H1 (cell line): ENCODE data around the gene MRPL40. TPM values are rescaled to one million over a fixed set of nuclear protein-coding genes. Genes with fewer than 3 reads are reported as not detected.

ENCODE experiments used
- CTCF ChIA-PET: fragments of 300-600 bp; sonication (Branson Sonifier 250); formaldehyde crosslinking; loops from one replicate; lab custom pipeline; 2021; ENCODE audit not compliant: partially characterized antibody; lab: Charles Lee
- POLR2A ChIA-PET: fragments of 300-600 bp; sonication (Branson Sonifier 250); formaldehyde crosslinking; loops from one replicate; lab custom pipeline; 2021; ENCODE audit warnings: inconsistent platforms; ENCODE audit not compliant: partially characterized antibody; lab: Charles Lee
- DNase-seq, 2 experiments: peaks; one replicate each; pipeline versions ENCODE4 v3.0.0 to v3.0.0-alpha.2; 2010 to 2022; ENCODE audit warnings: low spot score in 2 of 2, low read depth in 1 of 2, mixed read lengths in 1 of 2
- FAIRE-seq: peaks from 2 replicates; lab custom pipeline; 2011; peaks lifted over from hg19 to GRCh38; lab: Jason Lieb, UNC
- H2AFZ ChIP-seq: 2 replicates; pipeline ENCODE4 v1.8.1; 2012; ENCODE audit warnings: low read length, inconsistent platforms
- H2AK5ac ChIP-seq: 2 replicates; pipeline ENCODE4 v1.6.1; 2013; ENCODE audit warnings: low read depth, low read length
- H2BK120ac ChIP-seq: replicated peaks from 2 replicates; pipeline ENCODE3; 2013; ENCODE audit warnings: low read depth, low read length, inconsistent platforms
- H2BK12ac ChIP-seq: 2 replicates; pipeline ENCODE4 v1.6.1; 2013; ENCODE audit warnings: low read depth, low read length
- H2BK15ac ChIP-seq: 2 replicates; pipeline ENCODE4 v1.6.1; 2013; ENCODE audit warnings: low read length
- H2BK20ac ChIP-seq: 2 replicates; pipeline ENCODE4 v1.6.1; 2013; ENCODE audit warnings: low read length
- H2BK5ac ChIP-seq: 2 replicates; pipeline ENCODE4 v1.6.1; 2013; ENCODE audit warnings: low read depth, low read length
- H3K14ac ChIP-seq: 2 replicates; pipeline ENCODE4 v1.6.1; 2013; ENCODE audit warnings: inconsistent platforms; ENCODE audit not compliant: insufficient read length
- H3K18ac ChIP-seq: 2 replicates; pipeline ENCODE4 v1.6.1; 2013; ENCODE audit warnings: low read length; ENCODE audit errors: extremely low read depth
- H3K23ac ChIP-seq: 2 replicates; pipeline ENCODE4 v1.6.1; 2013; ENCODE audit warnings: inconsistent platforms; ENCODE audit not compliant: insufficient read length
- H3K23me2 ChIP-seq: 2 replicates; pipeline ENCODE4 v1.6.1; 2013; ENCODE audit warnings: low read depth, low read length
- H3K27ac ChIP-seq: 2 replicates; pipeline ENCODE4 v1.6.1; 2011; ENCODE audit warnings: low read depth, low read length, inconsistent platforms
- H3K27me3 ChIP-seq, 4 experiments: replicated peaks in 1 of 4; 1 replicate in 1 of 4; 2 replicates in 3 of 4; pipeline versions ENCODE4 v1.6.1 to v1.8.1; 2011 to 2013; ENCODE audit warnings: low read length in 3 of 4, mild to moderate bottlenecking in 3 of 4, inconsistent platforms in 2 of 4, mixed read lengths in 2 of 4, moderate library complexity in 1 of 4; ENCODE audit not compliant: control insufficient read depth in 3 of 4, insufficient read depth in 3 of 4; ENCODE audit errors: extremely low read depth in 1 of 4
- H3K36me3 ChIP-seq, 4 experiments: 2 replicates each; pipeline versions ENCODE4 v1.6.1 to v1.8.1; 2011 to 2013; ENCODE audit warnings: mild to moderate bottlenecking in 4 of 4, low read length in 3 of 4, moderate library complexity in 2 of 4, control low read depth in 1 of 4, inconsistent platforms in 1 of 4; ENCODE audit not compliant: insufficient read depth in 4 of 4, control insufficient read depth in 2 of 4
- H3K4ac ChIP-seq: replicated peaks from 2 replicates; pipeline ENCODE3; 2013; ENCODE audit warnings: low read length, low read depth, mixed read lengths, inconsistent platforms; ENCODE audit not compliant: insufficient read length
- H3K4me1 ChIP-seq, 4 experiments: replicated peaks in 1 of 4; 1 replicate in 1 of 4; 2 replicates in 3 of 4; pipeline versions ENCODE4 v1.6.1 to v1.8.1; 2011 to 2013; ENCODE audit warnings: low read length in 3 of 4, inconsistent platforms in 2 of 4, mixed read lengths in 1 of 4; ENCODE audit not compliant: insufficient read depth in 4 of 4, control insufficient read depth in 3 of 4
- H3K4me2 ChIP-seq, 2 experiments: 2 replicates each; pipeline versions ENCODE4 v1.6.1 to v1.8.1; 2011 to 2013; ENCODE audit warnings: low read depth in 2 of 2, low read length in 2 of 2, control low read depth in 1 of 2, inconsistent platforms in 1 of 2, mild to moderate bottlenecking in 1 of 2; ENCODE audit not compliant: insufficient read depth in 1 of 2
- H3K4me3 ChIP-seq, 4 experiments: fragments of 200-600, 300-600 bp in 1 of 4; sonication (generic), shearing (Covaris generic), sonication (Bioruptor Twin) in 1 of 4; 2 replicates each; pipeline versions ENCODE4 v1.5.1 to v1.8.1; 2011 to 2016; ENCODE audit warnings: low read length in 4 of 4, low read depth in 3 of 4, control low read depth in 2 of 4, inconsistent platforms in 2 of 4, mild to moderate bottlenecking in 2 of 4, mixed read lengths in 1 of 4, moderate library complexity in 1 of 4; ENCODE audit not compliant: insufficient read depth in 2 of 4; ENCODE audit errors: extremely low read depth in 1 of 4
- H3K56ac ChIP-seq: replicated peaks from 2 replicates; pipeline ENCODE3; 2013; ENCODE audit warnings: low read depth, mild to moderate bottlenecking, mixed read lengths, low read length, inconsistent platforms; ENCODE audit not compliant: insufficient read length
- H3K79me1 ChIP-seq: 2 replicates; pipeline ENCODE4 v1.6.1; 2013; ENCODE audit warnings: low read depth, low read length, control low read depth
- H3K79me2 ChIP-seq, 2 experiments: 2 replicates each; pipeline versions ENCODE4 v1.6.1 to v1.8.1; 2012 to 2013; ENCODE audit warnings: low read length in 2 of 2, mild to moderate bottlenecking in 2 of 2, inconsistent platforms in 1 of 2; ENCODE audit not compliant: insufficient read depth in 2 of 2, control insufficient read depth in 1 of 2
- H3K9ac ChIP-seq, 4 experiments: replicated peaks in 1 of 4; 1 replicate in 1 of 4; 2 replicates in 3 of 4; pipeline versions ENCODE4 v1.6.1 to v1.8.1; 2011 to 2013; ENCODE audit warnings: low read depth in 3 of 4, low read length in 3 of 4, control low read depth in 2 of 4, mild to moderate bottlenecking in 2 of 4, moderate library complexity in 2 of 4, inconsistent platforms in 1 of 4; ENCODE audit errors: extremely low read depth in 1 of 4
- H3K9me3 ChIP-seq, 2 experiments: 2 replicates each; pipeline versions ENCODE4 v1.6.1 to v1.8.1; 2012 to 2013; ENCODE audit warnings: mild to moderate bottlenecking in 2 of 2, moderate library complexity in 2 of 2, control low read depth in 1 of 2, inconsistent platforms in 1 of 2, low read depth in 1 of 2, low read length in 1 of 2, mixed read lengths in 1 of 2; ENCODE audit not compliant: insufficient read depth in 2 of 2
- H4K20me1 ChIP-seq, 2 experiments: replicated peaks in 1 of 2; 2 replicates each; pipeline versions ENCODE3 to v1.8.1; 2011 to 2013; ENCODE audit warnings: inconsistent platforms in 2 of 2, low read length in 2 of 2, mild to moderate bottlenecking in 1 of 2; ENCODE audit not compliant: insufficient read depth in 2 of 2, control insufficient read depth in 1 of 2
- H4K5ac ChIP-seq: 2 replicates; pipeline ENCODE4 v1.6.1; 2013; ENCODE audit warnings: low read length, low read depth, mixed read lengths, inconsistent platforms; ENCODE audit not compliant: insufficient read length
- H4K8ac ChIP-seq: 2 replicates; pipeline ENCODE4 v1.8.0; 2013; ENCODE audit warnings: mild to moderate bottlenecking, moderate library complexity, low read length, inconsistent platforms; ENCODE audit not compliant: insufficient read depth; ENCODE audit errors: extremely low read depth
- H4K91ac ChIP-seq: replicated peaks from 2 replicates; pipeline ENCODE3; 2013; ENCODE audit warnings: low read length, mixed read lengths, inconsistent platforms; ENCODE audit not compliant: insufficient read length
- BACH1 ChIP-seq: IDR thresholded peaks from 2 replicates; pipeline ENCODE4 v1.6.1; 2012; ENCODE audit warnings: low read length, improper control_type of control experiment
- BRCA1 ChIP-seq: IDR thresholded peaks from 2 replicates; pipeline ENCODE4 v1.6.1; 2012; ENCODE audit warnings: low read depth, low read length, improper control_type of control experiment
- CHD1 ChIP-seq: IDR thresholded peaks from 2 replicates; pipeline ENCODE4 v1.6.1; 2012; ENCODE audit warnings: low read depth, low read length, improper control_type of control experiment
- GABPA ChIP-seq: IDR thresholded peaks from 2 replicates; pipeline ENCODE4 v1.6.1; 2011; ENCODE audit warnings: mild to moderate bottlenecking, low read length, moderate library complexity, borderline replicate concordance; ENCODE audit not compliant: insufficient read depth
- JUND ChIP-seq: IDR thresholded peaks from 2 replicates; pipeline ENCODE4 v1.6.1; 2011; ENCODE audit warnings: mild to moderate bottlenecking, improper control_type of control experiment, low read length
- NANOG ChIP-seq: IDR thresholded peaks from 2 replicates; pipeline ENCODE4 v1.6.1; 2011; ENCODE audit warnings: low read length, low read depth, mild to moderate bottlenecking, inconsistent platforms; ENCODE audit not compliant: insufficient read depth, poor library complexity, severe bottlenecking
- NRF1 ChIP-seq: IDR thresholded peaks from 2 replicates; pipeline ENCODE4 v1.6.1; 2011; ENCODE audit warnings: mild to moderate bottlenecking, low read depth, low read length, improper control_type of control experiment
- PHF8 ChIP-seq: fragments of 200-600 bp; sonication (generic); conservative IDR thresholded peaks from 2 replicates; pipeline ENCODE4 v1.7.1; 2012; ENCODE audit warnings: low read depth, mild to moderate bottlenecking, inconsistent platforms, low read length, moderate library complexity
- RFX5 ChIP-seq: IDR thresholded peaks from 2 replicates; pipeline ENCODE4 v1.6.1; 2011; ENCODE audit warnings: low read depth, low read length, improper control_type of control experiment, borderline replicate concordance
- RXRA ChIP-seq: IDR thresholded peaks from 2 replicates; pipeline ENCODE4 v1.6.1; 2011; ENCODE audit warnings: low read depth, mild to moderate bottlenecking, low read length, moderate library complexity; ENCODE audit not compliant: insufficient read depth
- SAP30 ChIP-seq: fragments of 300-600 bp; sonication (generic); IDR thresholded peaks from 2 replicates; pipeline ENCODE4 v1.7.1; 2012; ENCODE audit warnings: low read length, moderate library complexity, mild to moderate bottlenecking, inconsistent platforms; ENCODE audit not compliant: insufficient read depth, insufficient replicate concordance
- SUZ12 ChIP-seq: fragments of 200-600 bp; sonication (generic); IDR thresholded peaks from 2 replicates; pipeline ENCODE4 v1.6.1; 2012; ENCODE audit warnings: mild to moderate bottlenecking, inconsistent platforms, low read length, moderate library complexity, mixed read lengths
- TAF1 ChIP-seq: IDR thresholded peaks from 2 replicates; pipeline ENCODE4 v1.6.1; 2011; ENCODE audit warnings: mild to moderate bottlenecking, low read depth, low read length
- TEAD4 ChIP-seq: IDR thresholded peaks from 2 replicates; pipeline ENCODE4 v1.6.1; 2012; ENCODE audit warnings: low read depth, low read length, inconsistent platforms, mixed read lengths
- WGBS, 2 experiments: shearing (Covaris generic) in 1 of 2; methylation state at CpG; one replicate each; pipeline versions ENCODE4 v1.1.6 to v1.1.7; 2013 to 2015; ENCODE audit warnings: low lambda C conversion rate in 2 of 2, mixed read lengths in 2 of 2, inconsistent platforms in 1 of 2, low coverage in 1 of 2, missing lambda C conversion rate in 1 of 2; ENCODE audit not compliant: insufficient replicate concordance in 2 of 2, insufficient coverage in 1 of 2, insufficient read length in 1 of 2; ENCODE audit errors: extremely low coverage in 1 of 2, missing lambda C conversion rate in 1 of 2; 5-methylcytosine and 5-hydroxymethylcytosine counted together
- polyA plus RNA-seq, 7 experiments: library from polyadenylated mRNA; depleted of rRNA in 3 of 7; stranded (reverse) in 5 of 7; unstranded in 2 of 7; fragments of >200 nt in 5 of 7; fragments of 200-250 nt in 2 of 7; gene quantifications; 1 replicate in 5 of 7; 2 replicates in 1 of 7; 4 replicates in 1 of 7; pipeline versions ENCODE4 v1.2.1 to v1.2.3, GENCODE V29; 2011 to 2013; ENCODE audit warnings: missing spikeins in 2 of 7, mixed read lengths in 2 of 7
- total RNA-seq: library from RNA; stranded (reverse); fragmentation: NEBNext Ultra II Directional; extraction: Animal tissue kit (Norgen Biotek cat#: 25700); gene quantifications from 2 replicates; pipeline ENCODE4 v1.2.1, GENCODE V29; 2021
- TF ChIP-seq, protein P1 (sequence below): IDR thresholded peaks from 2 replicates; pipeline ENCODE4 v1.6.1; 2012; ENCODE audit warnings: inconsistent platforms

The MRPL40 gene
- total and polyA plus RNA-seq, 2 of the 8 experiments (the other 6 are each of a cell fraction or from before 2014, with no cell fraction given) = 12.4 to 14.5 TPM

- H3K4me3 ChIP-seq = no peak overlapping the region
- no peak overlapping the region for H3K14ac ChIP-seq
- no peak for DNase-seq
- no peak overlapping the region for H4K91ac ChIP-seq
- no peak overlapping the region for H2BK12ac ChIP-seq
- no peak overlapping the region for H3K4ac ChIP-seq
- no peak overlapping the region for H3K56ac ChIP-seq
- no peak overlapping the region for H3K23ac ChIP-seq
- no peaks in the 10 kb centered on the region for H3K4me1 ChIP-seq
- FAIRE-seq = no peak
- no peaks in the 10 kb centered on the region for H3K9me3 ChIP-seq
- H4K8ac ChIP-seq = no peak overlapping the region
- H4K5ac ChIP-seq = no peak overlapping the region
- ChIA-PET POLR2A (interaction anchor here (1.3 kb wide), 1 partner anchor 17 kb away, joined by 6 read pairs; the partner anchor contains the start of gene CDC45), CTCF (interaction anchor here (4.6 kb wide), 1 partner anchor 10 kb away, joined by 34 read pairs; no protein-coding TSS in a partner anchor)
- H2AFZ ChIP-seq = no peak overlapping the region
- peaks cover under 1% of the 10 kb centered on the region in 2 experiments for H4K20me1 ChIP-seq
- H3K27ac ChIP-seq = no peak overlapping the region
- no peak overlapping the region for H2BK20ac ChIP-seq
- H2BK120ac ChIP-seq = no peak overlapping the region
- H3K4me2 ChIP-seq = no peak overlapping the region
- H2AK5ac ChIP-seq = no peak overlapping the region
- no peak overlapping the region for H2BK5ac ChIP-seq
- no peaks in the 10 kb centered on the region for H3K79me1 ChIP-seq
- H3K23me2 ChIP-seq = no peaks in the 10 kb centered on the region
- no peak overlapping the region for H2BK15ac ChIP-seq
- peaks cover 9 to 47% (median 32%) of the 10 kb centered on the region in 4 experiments for H3K36me3 ChIP-seq
- no peaks in the 10 kb centered on the region for H3K79me2 ChIP-seq
- no peak overlapping the region for H3K18ac ChIP-seq
- WGBS, 2 experiments = 86% methylated on average over 1 of the region's 1 CpG; no CpG with 5 or more reads in 1 of the 2 experiments
- H3K9ac ChIP-seq = no peak overlapping the region
- H3K27me3 ChIP-seq = no peaks in the 10 kb centered on the region
- no peak for TF ChIP-seq BACH1
- TF ChIP-seq GABPA = no peak
- TF ChIP-seq RXRA = no peak
- no peak for TF ChIP-seq SUZ12
- no peak for TF ChIP-seq RFX5
- no peak for TF ChIP-seq JUND
- no peak for TF ChIP-seq SAP30
- TF ChIP-seq, protein P1, sequence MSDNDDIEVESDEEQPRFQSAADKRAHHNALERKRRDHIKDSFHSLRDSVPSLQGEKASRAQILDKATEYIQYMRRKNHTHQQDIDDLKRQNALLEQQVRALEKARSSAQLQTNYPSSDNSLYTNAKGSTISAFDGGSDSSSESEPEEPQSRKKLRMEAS = no peak
- TF ChIP-seq TEAD4 = no peak
- no peak for TF ChIP-seq BRCA1
- no peak for TF ChIP-seq NRF1
- no peak for TF ChIP-seq NANOG
- TF ChIP-seq PHF8 = no peak
- TF ChIP-seq TAF1 = no peak
- TF ChIP-seq CHD1 = no peak
These were observed 30.7 kb downstream of the MRPL40 start for GRCh38 chr22:19463008-19463407.
